ENCODE measurements around the gene MISFA. TPM values are rescaled to one million over a fixed set of nuclear protein-coding genes. Genes with fewer than 3 reads are reported as not detected.

The MISFA gene
- 1 to 10 TPM in 1 of 4 donors, under 1 TPM in 1, not detected in 2; 0.30 to 2.9 TPM for total RNA-seq

DNA sequence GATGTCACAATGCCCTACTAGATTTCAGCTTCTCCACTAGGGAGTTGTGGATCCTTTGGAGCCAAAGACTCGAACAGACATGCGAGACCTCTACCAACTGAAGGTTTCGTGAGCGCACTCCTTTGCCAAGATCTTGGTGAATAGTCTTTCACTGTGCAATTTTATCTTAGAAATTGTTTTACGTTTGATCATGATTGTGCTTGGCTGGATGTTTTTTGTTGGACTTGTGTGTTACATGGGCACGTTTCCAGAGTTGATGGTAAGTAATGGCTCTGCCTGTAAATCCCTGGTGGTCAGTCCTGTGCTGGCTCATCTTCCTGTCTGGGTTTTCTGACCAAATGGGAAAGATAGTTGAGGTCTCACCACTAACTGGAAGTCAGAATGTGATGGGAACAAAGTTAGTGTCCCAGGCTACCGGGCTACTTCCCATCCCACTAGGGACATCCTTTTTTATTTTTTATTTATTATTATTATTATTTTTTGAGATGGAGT is at the start of gene MISFA:
Gene MISFA (plus strand): TSS at position 51 of the 492 bp plus-strand sequence. CDS start 140 bp downstream, at position 191.
- Histone ChIP-seq H3K4me3 (no peak within 1 kb of the TSS), H3K4me1 (peaks cover 0 to 6% (median 0%) of the 10 kb centered on the region in 4 donors), H3K27ac (no peak within 1 kb of the TSS), H3K36me3 (peaks cover 0 to 27% (median 0%) of the 10 kb centered on the region in 3 donors), H3K9me3 (no peaks in the 10 kb centered on the region), H3K27me3 (no peaks in the 10 kb centered on the region)
- DNase-seq (ENCODE audit: low spot score in 2 of 2): no peak
- TF ChIP-seq, protein P1, sequence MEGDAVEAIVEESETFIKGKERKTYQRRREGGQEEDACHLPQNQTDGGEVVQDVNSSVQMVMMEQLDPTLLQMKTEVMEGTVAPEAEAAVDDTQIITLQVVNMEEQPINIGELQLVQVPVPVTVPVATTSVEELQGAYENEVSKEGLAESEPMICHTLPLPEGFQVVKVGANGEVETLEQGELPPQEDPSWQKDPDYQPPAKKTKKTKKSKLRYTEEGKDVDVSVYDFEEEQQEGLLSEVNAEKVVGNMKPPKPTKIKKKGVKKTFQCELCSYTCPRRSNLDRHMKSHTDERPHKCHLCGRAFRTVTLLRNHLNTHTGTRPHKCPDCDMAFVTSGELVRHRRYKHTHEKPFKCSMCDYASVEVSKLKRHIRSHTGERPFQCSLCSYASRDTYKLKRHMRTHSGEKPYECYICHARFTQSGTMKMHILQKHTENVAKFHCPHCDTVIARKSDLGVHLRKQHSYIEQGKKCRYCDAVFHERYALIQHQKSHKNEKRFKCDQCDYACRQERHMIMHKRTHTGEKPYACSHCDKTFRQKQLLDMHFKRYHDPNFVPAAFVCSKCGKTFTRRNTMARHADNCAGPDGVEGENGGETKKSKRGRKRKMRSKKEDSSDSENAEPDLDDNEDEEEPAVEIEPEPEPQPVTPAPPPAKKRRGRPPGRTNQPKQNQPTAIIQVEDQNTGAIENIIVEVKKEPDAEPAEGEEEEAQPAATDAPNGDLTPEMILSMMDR (IDR thresholded peaks at IDR 0.05): no peak
- TF ChIP-seq EP300 (IDR thresholded peaks at IDR 0.05): no peak
- whole genome bisulfite sequencing, 2 donors: 88 to 89% methylated on average over 7 of the region's 7 CpGs

DNA sequence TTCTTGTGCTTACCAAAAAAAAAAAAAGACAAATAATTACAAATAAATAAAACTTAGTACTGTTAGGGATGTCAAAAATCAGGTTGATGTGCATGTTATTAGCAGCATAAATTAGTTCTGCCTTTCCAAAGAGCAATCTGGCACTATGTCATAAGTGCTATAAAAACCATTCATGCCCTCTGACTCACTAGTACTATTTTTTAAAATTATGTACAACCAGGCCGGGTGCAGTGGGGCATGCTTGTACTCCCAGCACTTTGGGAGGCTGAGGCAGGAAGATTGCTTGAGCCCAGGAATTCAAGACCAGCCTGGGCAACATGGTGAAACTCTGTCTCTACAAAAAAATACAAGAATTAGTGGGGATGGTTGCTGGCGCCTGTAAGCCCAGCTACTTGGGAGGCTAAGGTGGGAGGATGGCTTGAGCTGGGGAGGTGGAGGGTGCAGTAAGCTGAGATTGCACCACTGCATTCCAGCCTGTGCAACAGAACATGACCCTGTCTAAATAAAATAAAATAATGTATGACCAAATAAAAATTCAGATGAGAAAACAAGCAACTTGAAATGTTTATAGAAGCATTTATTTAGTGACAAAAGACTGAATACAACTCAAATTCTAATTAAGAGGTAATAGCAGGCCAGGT is 36.4 kb upstream of the MISFA start:
- TF ChIP-seq, protein P1 (IDR thresholded peaks at IDR 0.05): no peak
- no peak for TF ChIP-seq EP300 (IDR thresholded peaks at IDR 0.05)
- TF ChIP-seq POLR2A (IDR thresholded peaks at IDR 0.05): no peak
- Histone ChIP-seq H3K36me3 (peaks cover 0 to 74% (median 8%) of the 10 kb centered on the region in 3 donors), H3K4me1 (no peaks in the 10 kb centered on the region), H3K27ac (no peak overlapping the region), H3K4me3 (no peak overlapping the region), H3K9me3 (no peaks in the 10 kb centered on the region), H3K27me3 (no peaks in the 10 kb centered on the region)
- 83 to 91% methylated on average over 2 of the region's 2 CpGs for WGBS, 2 donors
- DNase-seq (ENCODE audit: low spot score in 2 of 2): no peak

DNA sequence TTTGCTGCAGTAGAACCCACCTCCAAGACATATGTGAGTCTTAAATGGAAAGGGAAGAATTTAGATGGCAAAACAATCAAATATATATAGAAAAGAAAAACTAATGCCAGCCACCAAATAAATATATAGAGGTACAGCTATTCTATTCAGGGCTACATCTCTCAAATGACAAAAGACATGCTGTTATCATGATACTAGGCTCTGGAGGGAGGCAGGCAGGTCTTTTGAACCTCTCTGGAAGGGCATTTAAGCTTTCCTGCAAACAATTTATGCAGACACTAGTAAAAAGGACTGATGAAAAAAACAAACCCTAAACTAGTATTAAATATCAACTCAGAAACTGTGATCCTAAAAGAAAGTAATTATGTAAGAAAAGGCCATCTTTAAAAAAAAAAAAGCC is 35.4 kb upstream of the MISFA start:
- Histone ChIP-seq H3K27ac (no peak overlapping the region), H3K27me3 (no peaks in the 10 kb centered on the region), H3K4me3 (no peak overlapping the region), H3K9me3 (no peaks in the 10 kb centered on the region), H3K4me1 (no peaks in the 10 kb centered on the region), H3K36me3 (peaks cover 0 to 70% (median 8%) of the 10 kb centered on the region in 3 donors)
- TF ChIP-seq EP300 (IDR thresholded peaks at IDR 0.05): no peak
- TF ChIP-seq, protein P1 (IDR thresholded peaks at IDR 0.05): no peak
- no peak for TF ChIP-seq POLR2A (IDR thresholded peaks at IDR 0.05)
- DNase-seq (ENCODE audit: low spot score in 2 of 2): no peak

DNA sequence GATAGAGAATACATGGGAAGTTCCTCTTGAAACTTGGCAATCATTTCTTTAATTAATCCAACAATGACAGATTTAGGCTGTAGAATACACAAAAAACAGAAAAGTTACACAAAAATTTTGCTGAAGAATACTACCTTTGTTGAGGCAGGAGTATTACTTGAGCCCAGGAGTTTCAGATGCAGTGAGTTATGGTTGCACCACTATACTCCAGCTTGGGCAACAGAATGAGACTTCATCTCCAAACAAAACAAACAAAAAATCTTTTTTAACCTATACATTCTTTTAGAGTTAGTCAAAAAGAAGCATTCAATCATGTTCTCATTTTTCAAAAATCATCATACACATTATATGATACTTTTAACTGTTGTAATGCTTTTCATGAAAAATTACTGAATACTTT is 33.2 kb upstream of the MISFA start:
- Histone ChIP-seq H3K9me3 (no peaks in the 10 kb centered on the region), H3K4me3 (no peak overlapping the region), H3K27ac (no peak overlapping the region), H3K27me3 (no peaks in the 10 kb centered on the region), H3K36me3 (peaks cover 0 to 69% (median 11%) of the 10 kb centered on the region in 3 donors), H3K4me1 (no peaks in the 10 kb centered on the region)
- TF ChIP-seq, protein P1 (IDR thresholded peaks at IDR 0.05): no peak
- TF ChIP-seq EP300 (IDR thresholded peaks at IDR 0.05): no peak
- no peak for TF ChIP-seq POLR2A (IDR thresholded peaks at IDR 0.05)
- DNase-seq (ENCODE audit: low spot score in 2 of 2): no peak

DNA sequence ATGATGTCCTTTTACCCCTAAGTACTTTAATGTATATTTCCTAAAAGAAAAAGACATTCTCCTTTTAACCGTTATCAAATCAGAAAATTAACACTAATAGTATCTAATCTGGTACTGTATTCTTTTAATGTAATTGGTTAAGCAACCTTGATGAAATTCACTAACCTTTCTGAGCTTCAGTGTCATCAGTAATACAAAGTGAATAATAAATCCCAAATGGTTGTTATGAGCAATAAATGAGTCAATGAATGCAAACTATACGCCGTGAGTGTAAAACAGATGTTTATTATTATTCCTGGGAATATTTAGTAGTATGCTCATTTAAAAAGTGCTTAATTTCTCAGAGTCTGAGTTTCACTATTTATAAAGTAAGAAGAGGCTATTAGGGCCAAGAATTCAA is 32.5 kb upstream of the MISFA start:
- Histone ChIP-seq H3K4me3 (no peak overlapping the region), H3K36me3 (peaks cover 0 to 69% (median 11%) of the 10 kb centered on the region in 3 donors), H3K9me3 (no peaks in the 10 kb centered on the region), H3K4me1 (no peaks in the 10 kb centered on the region), H3K27ac (no peak overlapping the region), H3K27me3 (no peaks in the 10 kb centered on the region)
- DNase-seq (ENCODE audit: low spot score in 2 of 2): no peak
- 88 to 91% methylated on average over 3 of the region's 3 CpGs for WGBS, 2 donors
- TF ChIP-seq EP300 (IDR thresholded peaks at IDR 0.05): no peak
- TF ChIP-seq POLR2A (IDR thresholded peaks at IDR 0.05): no peak
- TF ChIP-seq, protein P1 (IDR thresholded peaks at IDR 0.05): no peak
